Endometrial microvascular endothelial cells (primary cell): ENCODE results near the gene DHRS7B. TPM values are rescaled to one million over a fixed set of nuclear protein-coding genes. Genes with fewer than 3 reads are reported as not detected.
"Not testable (repeated sequence)": the region's sequence is repeated elsewhere in the genome, so short reads cannot be mapped to it uniquely, and the experiment has no call there.

ENCODE experiments used
- in situ Hi-C: cut with HindIII; loops from 2 replicates; pipeline ENCODE4 v1.10.0; 2017; ENCODE audit warnings: low sequenced_read_pairs, low pct_unique_long_range_greater_than_20kb; ENCODE audit errors: inconsistent ontology term
- total RNA-seq: library from RNA; depleted of rRNA; stranded (reverse); fragments of >200 nt; gene quantifications from one replicate; pipeline ENCODE4 v1.2.3, GENCODE V29; 2015; ENCODE audit errors: inconsistent ontology term

The DHRS7B gene
- total RNA-seq, 1 donor from 2014 or later, result 33.5 TPM

DNA sequence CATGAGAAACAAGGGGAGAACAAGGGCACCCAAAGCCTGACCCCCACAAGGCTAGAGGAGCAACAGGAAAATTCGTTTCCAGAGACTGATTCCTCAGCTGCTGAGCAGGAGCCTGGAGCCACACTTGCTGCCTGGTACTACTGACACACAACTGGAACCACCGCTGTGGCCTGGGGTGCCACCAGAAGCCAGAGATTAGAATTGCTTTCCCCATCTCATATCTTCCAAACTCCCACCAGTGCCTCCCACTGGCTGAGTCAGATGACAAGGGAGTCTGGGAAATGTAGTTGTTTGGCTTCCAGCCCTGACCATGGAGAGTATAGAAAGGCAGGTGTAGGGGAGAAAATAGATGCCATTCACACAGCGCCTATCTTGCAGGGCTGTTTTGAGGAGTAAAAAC lies 91.3 kb downstream of the DHRS7B start:
- in situ Hi-C loops, result no loop called here

DNA sequence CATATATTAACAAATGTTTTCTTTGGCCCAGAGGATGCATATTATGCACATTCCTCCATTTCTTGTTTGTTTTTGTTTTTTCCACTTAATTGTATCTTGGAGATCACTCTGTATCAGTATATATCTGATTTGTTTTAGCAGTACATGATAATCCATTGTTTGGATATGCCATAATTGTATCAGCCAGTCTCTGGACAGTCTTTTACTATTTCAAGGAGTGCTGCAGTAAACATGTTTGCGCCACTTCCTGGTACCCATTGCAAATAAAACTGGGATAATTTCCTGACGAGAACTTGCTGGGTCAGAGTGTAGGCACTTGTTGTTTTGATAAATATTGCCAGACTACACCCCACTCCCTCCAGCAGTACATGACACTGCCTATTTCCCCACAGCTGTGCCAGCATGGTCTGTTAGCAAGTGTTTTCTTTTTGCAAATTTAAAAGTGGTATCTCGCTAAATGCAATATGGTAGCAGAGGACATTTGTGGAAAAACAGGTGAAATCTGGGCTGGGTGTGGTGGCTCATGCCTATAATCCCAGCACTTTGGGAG lies 92.1 kb downstream of the DHRS7B start:
- in situ Hi-C loops, result no loop called here

DNA sequence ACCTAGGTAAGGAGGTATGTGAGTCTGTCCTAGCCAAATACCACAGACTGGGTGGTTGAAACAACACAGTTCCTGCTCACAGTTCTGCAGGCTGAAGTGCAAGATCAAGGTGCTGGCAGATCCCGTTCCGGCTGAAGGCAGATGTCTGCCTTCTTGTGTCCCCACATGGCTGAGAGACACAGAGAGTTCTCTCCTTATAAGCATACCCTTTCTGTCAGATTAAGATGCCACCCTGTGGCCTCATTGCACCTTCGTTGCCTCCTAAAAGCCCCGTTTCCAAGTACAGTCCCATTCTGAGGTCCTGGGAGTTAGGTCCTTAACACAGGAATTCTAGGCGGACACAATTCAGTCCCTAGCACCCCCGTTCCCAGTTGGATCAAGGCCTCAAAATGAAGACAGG lies 96.3 kb downstream of the DHRS7B start:
- in situ Hi-C loops, result no loop called here

DNA sequence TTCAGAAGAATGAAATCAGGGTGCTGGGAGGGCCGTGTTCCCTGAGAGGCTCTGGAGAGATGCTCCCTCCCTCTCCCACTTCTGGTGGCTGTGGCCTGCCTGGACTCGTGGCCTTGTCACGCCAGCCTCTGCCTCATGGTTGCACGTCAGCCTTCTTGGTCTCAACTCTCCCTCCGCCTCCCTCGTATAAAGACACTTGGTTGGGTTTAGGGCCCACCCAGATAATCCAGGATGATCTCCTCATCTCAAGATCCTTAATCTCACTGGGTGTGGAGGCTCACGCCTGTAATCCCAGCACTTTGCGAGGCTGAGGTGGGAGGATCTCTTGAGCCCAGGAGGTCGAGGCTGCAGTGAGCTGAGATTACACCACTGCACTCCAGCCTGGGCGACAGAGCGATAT lies 100.5 kb downstream of the DHRS7B start:
- in situ Hi-C loops, result not testable (repeated sequence)

DNA sequence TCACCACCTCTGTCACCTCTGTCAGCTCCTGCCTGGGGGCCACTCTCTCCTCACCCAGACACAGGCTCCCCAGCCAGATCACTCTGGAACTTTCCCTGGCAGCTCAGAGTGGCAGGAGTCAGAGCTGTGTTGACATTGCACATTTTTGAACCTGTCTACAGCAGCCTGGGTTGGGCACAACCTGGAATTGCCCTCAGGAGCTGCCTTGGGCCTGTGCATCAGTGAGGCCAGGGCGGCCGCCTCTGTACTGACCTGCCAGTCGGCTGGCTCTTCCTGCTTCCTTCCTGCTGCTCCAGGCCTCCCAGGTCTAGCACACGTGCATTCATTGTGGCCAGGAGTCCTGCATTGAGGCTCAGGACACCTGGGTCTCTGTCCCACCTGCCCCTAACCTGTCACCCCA lies 101.3 kb downstream of the DHRS7B start:
- in situ Hi-C loops, result no loop called here

DNA sequence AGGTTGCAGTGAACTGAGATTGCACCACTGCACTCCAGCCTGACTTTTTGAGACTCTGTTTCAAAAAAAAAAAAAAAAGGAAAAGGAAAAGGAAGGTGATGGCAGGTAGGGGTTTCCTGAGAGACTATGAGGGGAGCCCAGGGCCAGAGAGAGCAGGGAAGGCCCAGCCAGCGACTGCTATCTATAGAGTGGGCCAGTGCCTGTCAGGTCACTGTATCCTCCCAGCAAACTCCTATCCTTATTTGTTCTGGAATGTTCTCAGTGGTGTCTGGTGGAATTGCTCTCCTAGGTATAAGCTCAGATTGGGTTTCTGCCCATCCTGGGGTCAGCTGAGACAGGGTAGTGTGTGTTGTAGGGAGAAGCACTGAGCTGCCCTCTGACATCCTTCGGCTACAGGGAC lies 102.1 kb downstream of the DHRS7B start:
- in situ Hi-C loops, result no loop called here

DNA sequence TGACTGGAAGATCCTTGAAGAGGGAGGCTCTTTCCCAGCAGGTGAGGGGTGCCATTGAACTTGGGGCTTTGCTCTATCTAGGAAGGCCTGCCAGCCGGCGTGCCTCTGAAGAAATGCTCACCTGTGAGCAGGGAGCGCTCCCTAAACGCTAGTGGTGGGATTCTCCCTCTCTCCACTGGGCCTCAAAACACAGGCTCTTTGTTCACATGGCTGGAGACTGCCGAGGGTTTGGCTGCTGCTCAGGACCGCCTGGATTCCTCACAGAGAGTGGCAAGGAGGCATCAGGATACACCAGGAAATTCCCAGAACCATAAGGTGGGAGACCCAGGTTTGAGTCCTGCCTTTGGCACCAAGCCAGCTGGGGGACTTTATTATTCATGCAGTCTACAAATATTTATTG lies 104.8 kb downstream of the DHRS7B start:
- in situ Hi-C loops, result no loop called here

DNA sequence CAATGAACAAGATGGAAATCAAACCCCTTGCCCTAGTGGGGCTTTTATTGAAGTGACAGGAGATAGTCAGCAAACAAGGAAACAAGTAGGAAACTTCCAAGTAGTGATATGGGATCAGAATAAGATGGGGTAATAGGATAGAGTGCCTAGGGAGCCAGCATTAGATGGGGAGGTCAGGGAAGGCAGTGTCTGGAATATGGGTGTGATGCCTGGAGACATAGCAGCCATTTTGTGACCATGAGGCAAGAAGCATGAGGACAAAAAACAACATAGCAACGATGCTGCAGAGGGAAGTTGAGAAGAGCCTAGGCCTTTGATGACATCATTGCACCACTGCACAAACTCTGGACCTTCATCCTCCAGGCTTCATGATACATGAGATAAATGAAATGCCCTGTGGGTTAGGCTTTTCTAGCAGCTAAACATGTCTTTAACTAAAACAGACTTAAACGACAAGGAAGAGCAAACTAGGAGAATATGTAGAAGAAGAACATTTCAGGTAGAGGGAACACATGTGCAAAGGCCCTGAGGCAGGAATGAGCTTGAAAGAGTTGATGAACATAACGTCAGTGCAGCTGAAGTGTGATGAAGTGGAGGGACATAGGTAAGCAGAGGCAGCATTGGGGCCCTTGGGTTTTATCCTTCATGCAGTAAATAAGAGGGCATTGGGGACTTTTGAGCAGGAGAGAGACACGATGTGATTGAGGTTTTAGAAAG lies 105.4 kb downstream of the DHRS7B start:
- in situ Hi-C loops, result no loop called here

DNA sequence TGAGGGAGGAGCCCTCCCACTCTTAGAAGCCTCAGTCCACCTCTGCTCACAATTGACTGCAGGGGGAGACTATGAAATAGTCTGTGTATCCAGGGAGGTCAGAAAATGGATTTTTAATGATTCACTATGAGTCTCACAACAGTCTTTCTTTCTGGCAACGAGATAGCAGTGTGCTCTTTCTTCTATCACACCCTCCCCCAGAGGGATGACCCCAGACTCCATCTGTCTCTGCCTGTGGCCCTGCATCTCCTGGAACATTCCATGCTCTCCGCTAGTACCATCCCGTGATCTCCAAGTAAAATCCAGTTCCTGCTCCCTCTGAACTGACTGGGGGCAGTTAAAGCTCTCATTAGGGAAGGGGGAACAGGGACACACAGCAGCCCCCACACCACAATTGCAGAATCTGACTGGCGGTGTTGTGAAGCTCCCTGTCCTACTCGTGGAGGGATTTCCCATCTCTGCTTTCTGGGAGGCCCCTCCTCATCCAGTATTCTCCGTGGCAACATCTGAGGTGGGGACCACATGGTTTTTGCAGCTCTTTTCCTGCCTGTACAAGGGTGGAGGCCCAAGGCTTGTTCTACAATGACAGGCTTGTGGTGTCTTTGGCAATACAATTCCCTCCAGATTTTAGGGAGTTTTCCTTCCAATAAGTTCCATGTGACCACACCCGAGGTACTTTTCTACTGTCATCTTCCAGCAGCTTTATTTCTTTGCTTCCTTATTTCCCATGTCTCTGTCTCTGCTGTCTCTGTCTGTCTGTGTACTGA lies 107.0 kb downstream of the DHRS7B start:
- in situ Hi-C loops, result no loop called here

DNA sequence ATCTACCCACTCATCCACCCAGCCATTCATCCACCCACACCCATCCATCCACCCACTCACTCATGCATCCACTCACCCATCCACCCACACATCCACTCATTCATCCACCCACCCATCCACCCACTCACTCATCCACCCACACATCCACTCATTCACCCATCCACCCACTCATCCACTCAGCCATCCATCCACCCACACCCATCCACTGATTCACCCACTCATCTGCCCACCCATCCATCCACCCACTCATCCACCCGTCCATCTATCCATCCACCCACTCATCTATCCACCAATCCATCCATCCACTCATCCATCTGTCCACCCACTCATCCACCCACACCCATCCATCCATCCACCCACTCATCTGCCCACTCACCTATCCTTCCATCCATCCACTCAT lies 109.2 kb downstream of the DHRS7B start:
- in situ Hi-C loops, result no loop called here

DNA sequence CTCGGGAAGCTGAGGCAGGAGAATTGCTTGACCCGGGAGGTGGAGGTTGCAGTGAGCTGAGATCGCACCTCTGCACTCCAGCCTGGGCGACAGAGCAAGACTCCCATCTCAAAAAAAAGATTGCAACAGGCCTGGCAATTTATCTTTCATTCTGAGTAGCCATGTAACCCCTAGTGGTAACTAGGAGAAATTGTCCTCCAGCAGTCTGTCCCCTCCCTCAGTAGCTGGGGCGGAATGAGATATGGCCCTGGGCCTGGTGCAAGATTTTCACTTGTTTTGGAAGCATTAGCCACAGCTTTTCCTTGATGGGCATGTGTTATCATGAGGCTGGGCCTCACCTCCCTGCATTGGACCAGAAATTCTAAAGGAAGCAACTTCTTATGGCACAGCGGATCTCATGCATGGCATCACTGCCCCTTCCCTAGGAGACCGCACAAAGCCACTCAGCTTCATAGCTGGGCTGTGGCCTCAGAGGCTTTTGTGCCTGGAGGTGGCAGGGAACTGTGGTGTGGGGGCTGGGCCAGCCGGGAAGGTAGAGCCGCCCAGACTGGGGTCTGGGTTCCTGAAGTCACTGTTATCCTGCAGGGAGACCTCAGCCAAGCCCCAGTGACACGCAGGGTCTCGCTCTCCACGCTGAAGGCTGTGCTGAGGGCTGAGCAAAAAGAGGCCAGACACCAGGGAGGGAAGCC lies 113.1 kb downstream of the DHRS7B start:
- in situ Hi-C loops, result no loop called here

DNA sequence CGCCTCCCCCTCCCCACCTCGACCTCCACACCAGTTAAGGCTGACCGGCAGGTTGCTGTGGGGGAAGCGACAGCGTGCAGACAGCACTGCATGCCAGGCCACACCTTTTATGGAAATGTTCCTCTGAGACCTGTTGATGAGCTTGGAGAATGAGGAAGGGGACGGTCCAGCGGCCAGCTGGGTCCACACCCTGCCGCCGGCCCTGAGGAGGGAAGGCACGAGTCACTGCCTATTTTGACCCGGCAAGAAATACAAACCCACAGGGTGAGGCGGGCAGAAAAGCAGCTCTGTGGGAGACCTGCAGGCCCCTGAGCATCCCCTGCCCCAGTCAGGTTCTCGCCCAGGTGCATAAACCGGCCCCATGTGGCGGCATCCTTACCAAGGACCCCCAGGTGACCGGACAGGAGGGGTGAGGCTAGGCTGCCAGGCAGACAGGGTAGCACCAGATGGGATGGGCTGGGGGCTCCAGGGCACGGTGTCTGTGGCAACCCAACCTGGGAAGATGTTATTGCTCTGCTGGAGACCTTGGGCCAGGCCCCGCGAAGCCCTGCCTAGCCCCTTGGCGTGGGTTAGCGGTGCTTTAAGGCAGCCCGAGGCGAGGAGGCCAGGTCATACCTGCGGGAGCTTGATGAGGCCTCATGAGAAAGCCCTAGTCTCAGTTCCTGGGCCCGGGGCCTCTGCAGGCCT lies 113.7 kb downstream of the DHRS7B start:
- in situ Hi-C loops, result no loop called here

Other genes starting within 250 kb of the DHRS7B start
- 183 TPM for gene USP22, start 84.0 kb upstream of the DHRS7B start, total RNA-seq
- gene TMEM11, start 87.2 kb downstream of the DHRS7B start, total RNA-seq, result 39.6 TPM
- gene NATD1, start 126.4 kb downstream of the DHRS7B start, total RNA-seq, result 3.0 TPM
- gene MAP2K3, start 157.7 kb downstream of the DHRS7B start, total RNA-seq, result 32.3 TPM
- gene KCNJ12, start 249.4 kb downstream of the DHRS7B start, total RNA-seq, result 0.46 TPM